SK-N-SH treated with all-trans-retinoic acid at 6 μM for 48 hours (cell line): ENCODE data around the gene KIAA1217.

Experiments used
- CREB5 ChIP-seq: fragments of 250-450 bp; sonication (Bioruptor Pico); IDR thresholded peaks from 2 replicates; pipeline ENCODE4 v1.5.1; 2020; ENCODE audit warnings: low read depth, mild to moderate bottlenecking, moderate library complexity
- ESRRG ChIP-seq: fragments of 250-450 bp; sonication (Bioruptor Pico); IDR thresholded peaks from 2 replicates; pipeline ENCODE4 v1.6.1; 2021; ENCODE audit warnings: mild to moderate bottlenecking
- ISL1 ChIP-seq: fragments of 250-450 bp; sonication (Bioruptor Pico); IDR thresholded peaks from 2 replicates; pipeline ENCODE4 v2.1.2; 2022; ENCODE audit warnings: mild to moderate bottlenecking, moderate library complexity
- TCF4 ChIP-seq: fragments of 250-450 bp; sonication (Bioruptor Pico); IDR thresholded peaks from 2 replicates; pipeline ENCODE4 v1.8.0; 2021; ENCODE audit warnings: mild to moderate bottlenecking, moderate library complexity, borderline replicate concordance
- TSHZ2 ChIP-seq: fragments of 250-450 bp; sonication (Bioruptor Pico); IDR thresholded peaks from 2 replicates; pipeline ENCODE4 v1.5.0; 2020; ENCODE audit warnings: mild to moderate bottlenecking, moderate library complexity
- ZC3H10 ChIP-seq: fragments of 250-450 bp; sonication (Bioruptor Pico); IDR thresholded peaks from 2 replicates; pipeline ENCODE4 v1.5.1; 2021; ENCODE audit warnings: mild to moderate bottlenecking, moderate library complexity
- ZFP30 ChIP-seq: fragments of 450-650 bp; formaldehyde crosslinking; IDR thresholded peaks from 2 replicates; pipeline ENCODE4 v1.5.0; 2022; ENCODE audit warnings: mild to moderate bottlenecking, moderate library complexity
- ZNF70 ChIP-seq: fragments of 450-650 bp; formaldehyde crosslinking; IDR thresholded peaks from 2 replicates; pipeline ENCODE4 v1.5.0; 2020; ENCODE audit warnings: mild to moderate bottlenecking, moderate library complexity
- ZNF8 ChIP-seq: fragments of 450-650 bp; formaldehyde crosslinking; IDR thresholded peaks from 2 replicates; pipeline ENCODE4 v1.5.0; 2020; ENCODE audit warnings: mild to moderate bottlenecking, moderate library complexity

- TF ChIP-seq ZFP30 (CRISPR knock-in tag) = no peak
- TF ChIP-seq ZNF70 (CRISPR knock-in tag) = no peak
- TF ChIP-seq TCF4 (CRISPR knock-in tag) = no peak
- TF ChIP-seq ESRRG (CRISPR knock-in tag) = no peak
- no peak for TF ChIP-seq ISL1
- no peak for TF ChIP-seq CREB5
- no peak for TF ChIP-seq TSHZ2
- TF ChIP-seq ZC3H10 (CRISPR knock-in tag) = no peak
- no peak for TF ChIP-seq ZNF8 (CRISPR knock-in tag)
Measured at GRCh38 chr10:24589265-24589664, 380.3 kb downstream of the KIAA1217 start.
